HEK293 (cell line): ENCODE measurements around the gene RHOT2.
A peak's percentile ranks its signal among the peaks of the same experiment; 100 is the strongest.

ENCODE experiments used
- CTCF ChIA-PET: fragments of 350-600 bp; formaldehyde crosslinking; extraction: SDS; loops from one replicate; lab custom pipeline; 2021; ENCODE audit warnings: antibody characterized with exemption; lab: Yijun Ruan, JAX
- POLR2A ChIA-PET: fragments of 300-600 bp; formaldehyde crosslinking; extraction: SDS; loops from one replicate; lab custom pipeline; 2020; ENCODE audit warnings: antibody characterized with exemption, inconsistent platforms; lab: Yijun Ruan, JAX
- H3K27ac ChIP-seq: fragments of 200-500 bp; sonication (Bioruptor generic); 2 replicates; pipeline ENCODE4 v1.5.1; 2014; ENCODE audit warnings: low read depth, low read length, control low read depth, inconsistent platforms; ENCODE audit errors: extremely low read depth
- H3K36me3 ChIP-seq, 2 experiments: fragments of 200-500 bp in 1 of 2; sonication (Bioruptor generic) in 1 of 2; 1 replicate in 1 of 2; 2 replicates in 1 of 2; pipeline ENCODE4 v1.5.1; 2014 to 2017; ENCODE audit warnings: inconsistent platforms in 2 of 2, low read length in 2 of 2; ENCODE audit not compliant: control insufficient read depth in 2 of 2, insufficient read depth in 1 of 2
- H3K4me1 ChIP-seq: fragments of 200-500 bp; sonication (Bioruptor generic); 2 replicates; pipeline ENCODE4 v1.5.1; 2014; ENCODE audit warnings: mild to moderate bottlenecking, low read length, inconsistent platforms; ENCODE audit not compliant: control insufficient read depth, insufficient read depth
- H3K4me3 ChIP-seq: 2 replicates; pipeline ENCODE4 v1.5.1; 2011; ENCODE audit warnings: low read depth, mild to moderate bottlenecking, control low read depth, low read length, moderate library complexity
- H3K9me3 ChIP-seq: fragments of 200-500 bp; sonication (Bioruptor generic); 2 replicates; pipeline ENCODE4 v1.5.1; 2014; ENCODE audit warnings: low read depth, low read length, inconsistent platforms; ENCODE audit not compliant: control insufficient read depth, insufficient read depth
- EGR2 ChIP-seq: fragments of 450-650 bp; formaldehyde crosslinking; IDR thresholded peaks from 2 replicates; pipeline ENCODE4 v1.5.1; 2016; ENCODE audit warnings: low read depth, missing biosample characterization, missing genetic modification characterization
- WT1 ChIP-seq: fragments of 450-650 bp; formaldehyde crosslinking; IDR thresholded peaks from 2 replicates; pipeline ENCODE4 v1.5.1; 2016; ENCODE audit warnings: missing biosample characterization, missing genetic modification characterization
- ZBTB21 ChIP-seq: fragments of 450-650 bp; formaldehyde crosslinking; IDR thresholded peaks from 2 replicates; pipeline ENCODE4 v1.5.1; 2017; ENCODE audit warnings: missing biosample characterization, missing genetic modification characterization
- ZFHX2 ChIP-seq: fragments of 450-650 bp; formaldehyde crosslinking; conservative IDR thresholded peaks from 2 replicates; pipeline ENCODE4 v1.5.1; 2016; ENCODE audit warnings: missing biosample characterization, missing genetic modification characterization
- ZNF175 ChIP-seq: fragments of 450-650 bp; formaldehyde crosslinking; IDR thresholded peaks from 2 replicates; pipeline ENCODE4 v1.5.1; 2016; ENCODE audit warnings: missing biosample characterization, missing genetic modification characterization
- ZNF555 ChIP-seq: fragments of 450-650 bp; formaldehyde crosslinking; conservative IDR thresholded peaks from 2 replicates; pipeline ENCODE4 v1.5.1; 2017; ENCODE audit warnings: missing biosample characterization, mild to moderate bottlenecking, missing genetic modification characterization, inconsistent platforms
- ZNF600 ChIP-seq: fragments of 450-650 bp; formaldehyde crosslinking; IDR thresholded peaks from 2 replicates; pipeline ENCODE4 v1.5.1; 2016; ENCODE audit warnings: missing biosample characterization, missing genetic modification characterization
- ZNF658 ChIP-seq: fragments of 450-650 bp; formaldehyde crosslinking; IDR thresholded peaks from 2 replicates; pipeline ENCODE4; 2016; ENCODE audit warnings: missing biosample characterization, missing genetic modification characterization
- ZNF664 ChIP-seq: fragments of 450-650 bp; formaldehyde crosslinking; IDR thresholded peaks from 2 replicates; pipeline ENCODE4 v1.5.1; 2016; ENCODE audit warnings: missing biosample characterization, missing genetic modification characterization
- TF ChIP-seq, protein P1 (sequence below): fragments of 450-650 bp; formaldehyde crosslinking; IDR thresholded peaks from 2 replicates; pipeline ENCODE4 v1.5.1; 2016; ENCODE audit warnings: missing biosample characterization, missing genetic modification characterization
- TF ChIP-seq, protein P2 (sequence below): fragments of 450-650 bp; formaldehyde crosslinking; IDR thresholded peaks from 2 replicates; pipeline ENCODE4 v1.5.1; 2016; ENCODE audit warnings: missing biosample characterization, missing genetic modification characterization
- TF ChIP-seq, protein P3 (sequence below): fragments of 450-650 bp; formaldehyde crosslinking; IDR thresholded peaks from 2 replicates; pipeline ENCODE4 v1.5.1; 2016; ENCODE audit warnings: missing biosample characterization, missing genetic modification characterization, borderline replicate concordance
- TF ChIP-seq, protein P4 (sequence below): sonication (generic); formaldehyde crosslinking; IDR thresholded peaks from 2 replicates; pipeline ENCODE4 v1.8.1; 2022; ENCODE audit warnings: mild to moderate bottlenecking, moderate library complexity, missing genetic modification reagents
- TF ChIP-seq, protein P5 (sequence below): fragments of 450-650 bp; formaldehyde crosslinking; IDR thresholded peaks from 2 replicates; pipeline ENCODE4 v1.5.1; 2016; ENCODE audit warnings: missing biosample characterization, missing genetic modification characterization

The RHOT2 gene

DNA sequence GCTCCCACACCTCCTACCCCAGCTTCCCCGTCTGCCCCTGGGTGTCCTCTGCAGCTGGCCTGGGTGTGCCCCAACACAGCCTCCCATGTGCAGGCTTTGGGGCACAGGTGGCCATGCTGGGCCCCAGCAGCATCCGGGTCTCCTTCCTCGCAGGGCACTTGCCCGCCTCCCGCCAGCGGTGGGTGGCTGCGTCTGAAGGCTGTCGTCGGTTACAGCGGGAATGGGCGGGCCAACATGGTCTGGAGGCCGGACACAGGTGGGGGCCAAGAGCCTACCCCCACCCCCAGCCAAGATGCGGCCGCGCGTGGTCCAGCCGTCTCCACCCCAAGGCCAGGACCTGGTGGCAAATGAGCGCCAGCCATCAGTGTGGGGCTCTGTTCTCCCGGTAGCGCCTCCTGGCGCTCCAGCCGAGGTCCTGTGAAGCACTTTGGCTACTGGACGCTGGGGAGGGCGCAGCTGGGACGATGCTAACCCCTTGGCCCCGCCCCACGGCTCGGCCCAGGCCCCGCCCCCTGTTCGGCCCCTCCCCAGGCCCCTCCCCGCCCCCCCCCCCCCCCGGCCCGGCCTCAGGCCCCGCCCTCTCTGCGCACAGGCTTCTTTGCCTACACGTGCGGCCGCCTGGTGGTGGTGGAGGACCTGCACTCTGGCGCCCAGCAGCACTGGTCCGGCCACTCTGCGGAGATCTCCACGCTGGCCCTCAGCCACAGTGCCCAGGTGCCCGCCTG, 7.3 kb upstream of the RHOT2 start (continued):
- TF ChIP-seq, protein P1, sequence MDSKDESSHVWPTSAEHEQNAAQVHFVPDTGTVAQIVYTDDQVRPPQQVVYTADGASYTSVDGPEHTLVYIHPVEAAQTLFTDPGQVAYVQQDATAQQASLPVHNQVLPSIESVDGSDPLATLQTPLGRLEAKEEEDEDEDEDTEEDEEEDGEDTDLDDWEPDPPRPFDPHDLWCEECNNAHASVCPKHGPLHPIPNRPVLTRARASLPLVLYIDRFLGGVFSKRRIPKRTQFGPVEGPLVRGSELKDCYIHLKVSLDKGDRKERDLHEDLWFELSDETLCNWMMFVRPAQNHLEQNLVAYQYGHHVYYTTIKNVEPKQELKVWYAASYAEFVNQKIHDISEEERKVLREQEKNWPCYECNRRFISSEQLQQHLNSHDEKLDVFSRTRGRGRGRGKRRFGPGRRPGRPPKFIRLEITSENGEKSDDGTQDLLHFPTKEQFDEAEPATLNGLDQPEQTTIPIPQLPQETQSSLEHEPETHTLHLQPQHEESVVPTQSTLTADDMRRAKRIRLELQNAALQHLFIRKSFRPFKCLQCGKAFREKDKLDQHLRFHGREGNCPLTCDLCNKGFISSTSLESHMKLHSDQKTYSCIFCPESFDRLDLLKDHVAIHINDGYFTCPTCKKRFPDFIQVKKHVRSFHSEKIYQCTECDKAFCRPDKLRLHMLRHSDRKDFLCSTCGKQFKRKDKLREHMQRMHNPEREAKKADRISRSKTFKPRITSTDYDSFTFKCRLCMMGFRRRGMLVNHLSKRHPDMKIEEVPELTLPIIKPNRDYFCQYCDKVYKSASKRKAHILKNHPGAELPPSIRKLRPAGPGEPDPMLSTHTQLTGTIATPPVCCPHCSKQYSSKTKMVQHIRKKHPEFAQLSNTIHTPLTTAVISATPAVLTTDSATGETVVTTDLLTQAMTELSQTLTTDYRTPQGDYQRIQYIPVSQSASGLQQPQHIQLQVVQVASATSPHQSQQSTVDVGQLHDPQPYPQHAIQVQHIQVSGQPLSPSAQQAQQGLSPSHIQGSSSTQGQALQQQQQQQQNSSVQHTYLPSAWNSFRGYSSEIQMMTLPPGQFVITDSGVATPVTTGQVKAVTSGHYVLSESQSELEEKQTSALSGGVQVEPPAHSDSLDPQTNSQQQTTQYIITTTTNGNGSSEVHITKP, result peak; percentile 46; the same call in 1 of the 2 replicates
- TF ChIP-seq, protein P2, sequence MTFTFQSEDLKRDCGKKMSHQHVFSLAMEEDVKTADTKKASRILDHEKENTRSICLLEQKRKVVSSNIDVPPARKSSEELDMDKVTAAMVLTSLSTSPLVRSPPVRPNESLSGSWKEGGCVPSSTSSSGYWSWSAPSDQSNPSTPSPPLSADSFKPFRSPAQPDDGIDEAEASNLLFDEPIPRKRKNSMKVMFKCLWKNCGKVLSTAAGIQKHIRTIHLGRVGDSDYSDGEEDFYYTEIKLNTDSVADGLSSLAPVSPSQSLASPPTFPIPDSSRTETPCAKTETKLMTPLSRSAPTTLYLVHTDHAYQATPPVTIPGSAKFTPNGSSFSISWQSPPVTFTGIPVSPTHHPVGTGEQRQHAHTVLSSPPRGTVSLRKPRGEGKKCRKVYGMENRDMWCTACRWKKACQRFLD, result no peak

DNA sequence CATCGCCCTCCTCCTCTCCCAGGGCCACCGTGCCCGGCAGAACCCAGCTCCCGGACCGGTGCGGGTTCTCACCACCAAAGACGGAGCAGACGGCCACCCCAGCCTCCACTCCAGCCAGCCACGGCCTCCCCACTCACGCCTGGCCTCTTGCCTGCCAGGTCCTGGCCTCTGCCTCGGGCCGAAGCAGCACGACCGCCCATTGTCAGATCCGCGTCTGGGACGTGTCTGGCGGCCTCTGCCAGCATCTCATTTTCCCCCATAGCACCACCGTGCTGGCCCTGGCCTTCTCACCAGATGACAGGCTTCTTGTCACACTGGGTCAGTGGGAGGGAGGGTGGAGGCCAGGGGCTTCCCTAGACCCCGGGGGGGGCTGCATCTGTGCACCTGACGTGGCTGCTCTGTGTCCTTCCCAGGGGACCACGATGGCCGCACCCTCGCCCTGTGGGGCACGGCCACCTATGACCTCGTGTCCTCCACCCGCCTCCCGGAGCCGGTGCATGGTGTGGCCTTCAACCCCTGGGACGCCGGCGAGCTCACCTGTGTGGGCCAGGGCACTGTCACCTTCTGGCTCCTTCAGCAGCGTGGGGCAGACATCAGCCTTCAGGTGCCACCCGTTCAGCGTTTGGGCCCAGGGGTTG, 6.6 kb upstream of the RHOT2 start:
- H3K27ac ChIP-seq, result no peak overlapping the region
- peak; percentile 42; the same call in 1 of the 2 replicates for TF ChIP-seq ZNF600 (tag by site-specific recombination)
- no peak for TF ChIP-seq ZNF555 (tag by site-specific recombination)
- CTCF ChIA-PET, result interaction anchor here (0.5 to 0.9 kb wide), 2 partner anchors 12 to 759 kb away, joined by 3 to 4 read pairs; partner anchors contain the start of gene WDR90
- no peak overlapping the region for H3K4me3 ChIP-seq
- no peaks in the 10 kb centered on the region for H3K9me3 ChIP-seq
- POLR2A ChIA-PET, result interaction anchor here (1.2 kb wide), 1 partner anchor 14 kb away, joined by 4 read pairs; the partner anchor contains the start of gene RHBDL1
- peaks cover 0 to 57% of the 10 kb centered on the region in 2 experiments; a peak in 2 of 3 replicates for H3K36me3 ChIP-seq
- H3K4me1 ChIP-seq, result peaks cover 3% of the 10 kb centered on the region; the same call in 1 of the 2 replicates

DNA sequence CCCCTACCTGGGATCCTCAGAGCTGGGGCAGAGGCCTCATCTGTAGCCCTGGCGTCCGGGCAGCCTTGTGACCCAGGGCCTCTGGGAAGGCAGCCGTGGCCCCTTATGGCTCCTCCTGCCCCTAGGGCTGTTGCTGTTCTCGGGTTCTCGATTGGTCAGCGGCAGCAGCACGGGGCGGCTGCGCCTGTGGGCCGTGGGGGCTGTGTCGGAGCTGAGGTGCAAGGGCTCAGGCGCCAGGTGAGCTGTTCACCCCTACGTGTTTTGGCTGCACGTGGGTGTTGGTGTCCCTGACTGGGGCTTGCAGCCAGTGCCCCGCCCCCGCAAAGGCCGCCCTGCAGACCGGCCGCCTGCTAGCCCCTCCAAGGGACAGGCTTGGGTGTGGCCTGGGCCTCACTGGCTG, 5.8 kb upstream of the RHOT2 start:
- peaks cover 3% of the 10 kb centered on the region; the same call in 1 of the 2 replicates for H3K4me1 ChIP-seq
- CTCF ChIA-PET, result interaction anchor here (0.5 to 0.9 kb wide), 4 partner anchors 13 to 758 kb away, joined by 3 to 4 read pairs (median 4); partner anchors contain the start of gene WDR90
- POLR2A ChIA-PET, result interaction anchor here (1.2 kb wide), 1 partner anchor 14 kb away, joined by 4 read pairs; the partner anchor contains the start of gene RHBDL1
- TF ChIP-seq EGR2, result peak; percentile 22; the same call in 1 of the 2 replicates
- no peak for TF ChIP-seq ZNF658 (tag by site-specific recombination)
- TF ChIP-seq ZFHX2 (tag by site-specific recombination), result 0 out of 2 replicates have a peak, but pooled peaks have one; percentile 15
- TF ChIP-seq, all 188 proteins: peak for 2
- no peaks in the 10 kb centered on the region for H3K9me3 ChIP-seq
- H3K4me3 ChIP-seq, result no peak overlapping the region
- H3K27ac ChIP-seq, result no peak overlapping the region
- H3K36me3 ChIP-seq, result peaks cover 0 to 56% of the 10 kb centered on the region in 2 experiments; a peak in 2 of 3 replicates

DNA sequence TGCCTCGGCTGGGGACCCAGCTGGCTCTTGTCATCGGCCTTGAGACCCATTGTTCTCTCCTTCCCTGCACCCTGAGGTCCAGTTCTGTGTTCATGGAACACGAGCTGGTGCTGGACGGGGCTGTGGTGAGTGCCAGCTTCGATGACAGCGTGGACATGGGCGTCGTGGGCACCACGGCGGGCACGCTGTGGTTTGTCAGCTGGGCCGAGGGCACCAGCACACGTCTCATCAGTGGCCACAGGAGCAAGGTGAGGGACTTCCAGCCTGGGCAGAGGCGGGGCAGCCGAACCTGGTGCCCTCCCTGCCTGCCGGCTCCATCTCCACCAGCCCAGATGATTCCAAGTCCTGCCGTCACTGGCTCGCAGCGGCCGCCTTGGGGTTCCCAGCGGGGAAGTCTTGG, 5.3 kb upstream of the RHOT2 start:
- ChIA-PET CTCF (interaction anchor here (0.7 to 0.9 kb wide), 2 partner anchors 44 to 271 kb away, joined by 3 to 4 read pairs; no protein-coding TSS in a partner anchor), POLR2A (interaction anchor here (1.2 kb wide), 1 partner anchor 13 kb away, joined by 4 read pairs; the partner anchor contains the start of gene RHBDL1)
- TF ChIP-seq ZNF175 (tag by site-specific recombination), result no peak
- no peak for TF ChIP-seq ZBTB21 (tag by site-specific recombination)
- TF ChIP-seq, protein P3, sequence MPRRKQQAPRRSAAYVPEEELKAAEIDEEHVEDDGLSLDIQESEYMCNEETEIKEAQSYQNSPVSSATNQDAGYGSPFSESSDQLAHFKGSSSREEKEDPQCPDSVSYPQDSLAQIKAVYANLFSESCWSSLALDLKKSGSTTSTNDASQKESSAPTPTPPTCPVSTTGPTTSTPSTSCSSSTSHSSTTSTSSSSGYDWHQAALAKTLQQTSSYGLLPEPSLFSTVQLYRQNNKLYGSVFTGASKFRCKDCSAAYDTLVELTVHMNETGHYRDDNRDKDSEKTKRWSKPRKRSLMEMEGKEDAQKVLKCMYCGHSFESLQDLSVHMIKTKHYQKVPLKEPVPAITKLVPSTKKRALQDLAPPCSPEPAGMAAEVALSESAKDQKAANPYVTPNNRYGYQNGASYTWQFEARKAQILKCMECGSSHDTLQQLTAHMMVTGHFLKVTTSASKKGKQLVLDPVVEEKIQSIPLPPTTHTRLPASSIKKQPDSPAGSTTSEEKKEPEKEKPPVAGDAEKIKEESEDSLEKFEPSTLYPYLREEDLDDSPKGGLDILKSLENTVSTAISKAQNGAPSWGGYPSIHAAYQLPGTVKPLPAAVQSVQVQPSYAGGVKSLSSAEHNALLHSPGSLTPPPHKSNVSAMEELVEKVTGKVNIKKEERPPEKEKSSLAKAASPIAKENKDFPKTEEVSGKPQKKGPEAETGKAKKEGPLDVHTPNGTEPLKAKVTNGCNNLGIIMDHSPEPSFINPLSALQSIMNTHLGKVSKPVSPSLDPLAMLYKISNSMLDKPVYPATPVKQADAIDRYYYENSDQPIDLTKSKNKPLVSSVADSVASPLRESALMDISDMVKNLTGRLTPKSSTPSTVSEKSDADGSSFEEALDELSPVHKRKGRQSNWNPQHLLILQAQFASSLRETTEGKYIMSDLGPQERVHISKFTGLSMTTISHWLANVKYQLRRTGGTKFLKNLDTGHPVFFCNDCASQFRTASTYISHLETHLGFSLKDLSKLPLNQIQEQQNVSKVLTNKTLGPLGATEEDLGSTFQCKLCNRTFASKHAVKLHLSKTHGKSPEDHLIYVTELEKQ (tag by site-specific recombination), result no peak
- no peak for TF ChIP-seq WT1 (tag by site-specific recombination)
- TF ChIP-seq, protein P4, sequence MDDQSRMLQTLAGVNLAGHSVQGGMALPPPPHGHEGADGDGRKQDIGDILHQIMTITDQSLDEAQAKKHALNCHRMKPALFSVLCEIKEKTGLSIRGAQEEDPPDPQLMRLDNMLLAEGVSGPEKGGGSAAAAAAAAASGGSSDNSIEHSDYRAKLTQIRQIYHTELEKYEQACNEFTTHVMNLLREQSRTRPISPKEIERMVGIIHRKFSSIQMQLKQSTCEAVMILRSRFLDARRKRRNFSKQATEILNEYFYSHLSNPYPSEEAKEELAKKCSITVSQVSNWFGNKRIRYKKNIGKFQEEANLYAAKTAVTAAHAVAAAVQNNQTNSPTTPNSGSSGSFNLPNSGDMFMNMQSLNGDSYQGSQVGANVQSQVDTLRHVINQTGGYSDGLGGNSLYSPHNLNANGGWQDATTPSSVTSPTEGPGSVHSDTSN (CRISPR knock-in tag), result no peak
- no peak for TF ChIP-seq ZNF664 (tag by site-specific recombination)
- TF ChIP-seq, protein P5, sequence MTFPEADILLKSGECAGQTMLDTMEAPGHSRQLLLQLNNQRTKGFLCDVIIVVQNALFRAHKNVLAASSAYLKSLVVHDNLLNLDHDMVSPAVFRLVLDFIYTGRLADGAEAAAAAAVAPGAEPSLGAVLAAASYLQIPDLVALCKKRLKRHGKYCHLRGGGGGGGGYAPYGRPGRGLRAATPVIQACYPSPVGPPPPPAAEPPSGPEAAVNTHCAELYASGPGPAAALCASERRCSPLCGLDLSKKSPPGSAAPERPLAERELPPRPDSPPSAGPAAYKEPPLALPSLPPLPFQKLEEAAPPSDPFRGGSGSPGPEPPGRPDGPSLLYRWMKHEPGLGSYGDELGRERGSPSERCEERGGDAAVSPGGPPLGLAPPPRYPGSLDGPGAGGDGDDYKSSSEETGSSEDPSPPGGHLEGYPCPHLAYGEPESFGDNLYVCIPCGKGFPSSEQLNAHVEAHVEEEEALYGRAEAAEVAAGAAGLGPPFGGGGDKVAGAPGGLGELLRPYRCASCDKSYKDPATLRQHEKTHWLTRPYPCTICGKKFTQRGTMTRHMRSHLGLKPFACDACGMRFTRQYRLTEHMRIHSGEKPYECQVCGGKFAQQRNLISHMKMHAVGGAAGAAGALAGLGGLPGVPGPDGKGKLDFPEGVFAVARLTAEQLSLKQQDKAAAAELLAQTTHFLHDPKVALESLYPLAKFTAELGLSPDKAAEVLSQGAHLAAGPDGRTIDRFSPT (tag by site-specific recombination), result peak; percentile 71; the same call in 1 of the 2 replicates
- peaks cover 0 to 51% of the 10 kb centered on the region in 2 experiments; a peak in 2 of 3 replicates for H3K36me3 ChIP-seq
- H3K27ac ChIP-seq, result no peak overlapping the region
- H3K4me1 ChIP-seq, result peaks cover 3% of the 10 kb centered on the region; the same call in 1 of the 2 replicates
- no peaks in the 10 kb centered on the region for H3K9me3 ChIP-seq
- H3K4me3 ChIP-seq, result no peak overlapping the region
